Inflammatory macrophage (primary cell): ENCODE measurements around the gene EIF1.
A peak's percentile ranks its signal among the peaks of the same experiment; 100 is the strongest.
"Not testable (repeated sequence)": the region's sequence is repeated elsewhere in the genome, so short reads cannot be mapped to it uniquely, and the experiment has no call there.

Source experiments
- DNase-seq, 2 donors: peaks; one replicate each; pipeline ENCODE4 v3.0.0-alpha.2; 2020 to 2022

EIF1 gene

GRCh38 chr17:41678907-41679739, 9.6 kb upstream of the EIF1 start:
- peak; percentile 91 to 92 for DNase-seq

GRCh38 chr17:41679740-41680425, 8.8 kb upstream of the EIF1 start:
- no peak for DNase-seq

- DNase-seq, result no peak
Observed at GRCh38 chr17:41680426-41681040, 8.2 kb upstream of the EIF1 start.

GRCh38 chr17:41681776-41682175, 6.9 kb upstream of the EIF1 start:
- no peak for DNase-seq

GRCh38 chr17:41682631-41683030, 6.1 kb upstream of the EIF1 start:
- peak; percentile 56 to 70 for DNase-seq

GRCh38 chr17:41683441-41684007, 5.2 kb upstream of the EIF1 start:
- DNase-seq, result no peak

- DNase-seq, result no peak
Observed at GRCh38 chr17:41684035-41684434, 4.7 kb upstream of the EIF1 start.

- not testable (repeated sequence) for DNase-seq
Observed at GRCh38 chr17:41685753-41686152, 2.9 kb upstream of the EIF1 start.

- peak; percentile 75 to 79 for DNase-seq
Observed at GRCh38 chr17:41686281-41686680, 2.4 kb upstream of the EIF1 start.

- DNase-seq, result peak in 1 of 2 donors; percentile 42
Observed at GRCh38 chr17:41687828-41688640, 651 bp upstream of the EIF1 start.

- DNase-seq, result peak; percentile 66 to 79
Observed at GRCh38 chr17:41689497-41690299, 1.0 kb downstream of the EIF1 start.

- no peak for DNase-seq
Observed at GRCh38 chr17:41690497-41690896, 1.8 kb downstream of the EIF1 start.

GRCh38 chr17:41691031-41691777, 2.5 kb downstream of the EIF1 start:
- DNase-seq, result no peak

GRCh38 chr17:41692722-41693521, 4.2 kb downstream of the EIF1 start:
- no peak for DNase-seq

GRCh38 chr17:41695134-41695661, 6.5 kb downstream of the EIF1 start:
- DNase-seq, result no peak

- peak; percentile 78 to 80 for DNase-seq
Observed at GRCh38 chr17:41695954-41696757, 7.5 kb downstream of the EIF1 start.

GRCh38 chr17:41697122-41697962, 8.7 kb downstream of the EIF1 start:
- DNase-seq, result peak; percentile 93 to 96

GRCh38 chr17:41700843-41701242, 12.2 kb downstream of the EIF1 start:
- DNase-seq, result not testable (repeated sequence)
